GF-D8 (cell line): Measurements from ENCODE around the gene MMD.

ENCODE experiments used
- DNase-seq: peaks from one replicate; lab custom pipeline; 2025; lab: John Stamatoyannopoulos, UW

The MMD gene

DNA sequence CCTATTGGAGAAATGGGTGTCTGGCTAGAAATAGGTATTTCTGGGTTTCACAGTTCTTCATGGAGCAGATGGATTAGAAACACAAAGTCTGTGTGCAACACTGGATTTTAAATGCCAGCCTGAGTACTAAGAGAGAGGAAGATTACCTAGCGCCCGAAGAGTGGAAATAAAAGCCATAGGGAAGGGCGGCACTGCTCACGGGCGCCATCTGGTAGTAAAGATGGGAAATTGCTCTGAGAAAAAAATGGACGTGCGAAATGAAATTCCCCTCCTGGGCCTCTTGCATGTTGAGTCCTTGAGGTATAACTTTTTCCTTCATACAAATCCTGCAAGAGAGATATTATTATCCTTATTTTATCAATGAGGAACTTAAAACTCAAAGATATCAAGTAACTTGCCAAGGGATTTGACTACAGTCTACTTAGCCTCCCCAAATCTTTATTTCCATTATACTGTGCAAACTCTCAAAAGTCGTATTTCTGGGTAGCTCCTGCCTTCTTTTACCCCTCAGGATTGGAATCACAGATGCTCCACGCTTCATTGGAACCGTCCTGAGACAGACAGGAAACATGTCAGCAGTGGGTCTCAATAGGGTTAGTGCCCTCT lies 72.8 kb downstream of the MMD start:
- DNase-seq = no peak

GRCh38 chr17:55347341-55347740 lies 74.3 kb downstream of the MMD start:
- DNase-seq = no peak

- no peak for DNase-seq
Measured at GRCh38 chr17:55346658-55347057, 75.0 kb downstream of the MMD start.

- DNase-seq = no peak
Measured at GRCh38 chr17:55345132-55345531, 76.5 kb downstream of the MMD start.

DNA sequence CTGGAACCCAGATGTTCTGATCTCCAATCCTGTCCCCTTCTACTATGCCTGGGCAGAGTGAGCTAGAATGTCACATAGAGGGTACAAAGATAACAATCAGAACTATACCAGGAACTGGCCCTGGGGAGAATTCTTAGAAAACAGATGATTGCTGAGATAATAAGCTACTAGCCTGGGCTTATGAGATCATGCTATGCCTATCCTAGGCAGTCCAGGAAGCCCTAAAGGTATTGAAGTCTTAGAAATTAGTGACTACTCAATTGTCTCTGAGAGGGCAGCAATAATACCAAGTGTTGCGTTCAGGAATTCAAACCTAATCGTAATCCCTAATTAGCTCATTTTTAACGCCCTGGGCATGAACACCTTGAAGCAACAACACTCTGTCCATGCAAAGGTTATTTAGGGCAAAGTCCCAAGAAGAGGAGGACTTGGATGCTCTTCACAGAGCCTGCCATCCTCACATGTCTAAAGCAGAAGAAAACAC lies 77.1 kb downstream of the MMD start:
- peak; percentile 91 for DNase-seq

DNA sequence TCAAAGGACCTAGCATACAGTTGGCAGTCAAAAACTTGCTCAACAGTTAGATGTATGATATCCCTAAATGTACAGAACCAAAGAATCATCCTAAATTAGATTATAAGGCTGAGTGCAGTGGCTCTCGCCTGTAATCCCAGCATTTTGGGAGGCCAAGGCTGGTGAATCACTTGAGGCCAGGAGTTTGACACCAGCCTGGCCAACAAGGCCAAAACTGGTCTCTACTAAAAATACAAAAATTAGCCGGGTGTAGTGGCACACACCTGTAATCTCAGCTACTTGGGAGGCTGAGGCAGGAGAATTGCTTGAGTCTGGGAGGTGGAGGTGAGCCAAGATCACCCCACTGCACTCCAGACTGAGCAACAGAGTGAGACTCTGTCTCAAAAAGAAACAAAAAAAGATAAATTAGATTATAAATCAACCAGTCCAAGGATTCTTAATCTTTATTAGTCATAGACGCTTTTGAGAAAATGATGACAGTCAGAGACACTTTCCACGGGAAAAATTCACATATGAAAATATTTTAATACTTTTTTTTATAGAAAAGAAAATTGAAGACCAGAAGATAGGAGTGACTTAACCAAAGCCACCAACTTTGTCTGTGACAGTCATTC lies 77.6 kb downstream of the MMD start:
- DNase-seq = no peak

- no peak for DNase-seq
Measured at GRCh38 chr17:55342800-55343585, 78.6 kb downstream of the MMD start.
